Activated CD8-positive, alpha-beta T cell treated with anti-CD3 and anti-CD28 coated beads for 36 hours (primary cell): ENCODE results near the gene RFK. TPM values are rescaled to one million over a fixed set of nuclear protein-coding genes. Genes with fewer than 3 reads are reported as not detected.

Source experiments
- ATAC-seq: fragments of 200-7000 bp; cut with Tn5 transposase; one replicate; pipeline ENCODE4 v1.10.0; 2021; ENCODE audit warnings: mild to moderate bottlenecking, moderate library complexity
- CTCF ChIA-PET: fragments of 350-600 bp; sonication (Branson Sonifier 250); formaldehyde crosslinking; loops from one replicate; lab custom pipeline; 2021; ENCODE audit warnings: antibody characterized with exemption; lab: Charles Lee
- POLR2A ChIA-PET: fragments of 350-600 bp; sonication (Branson Sonifier 250); formaldehyde crosslinking; loops from one replicate; lab custom pipeline; 2021; ENCODE audit warnings: antibody characterized with exemption; lab: Charles Lee
- DNase-seq: peaks from one replicate; pipeline ENCODE4 v3.0.0-alpha.2; 2020
- H3K27ac Mint-ChIP-seq: one replicate; pipeline ENCODE4 v1.8.0; 2021; ENCODE audit warnings: mild to moderate bottlenecking, mixed read lengths
- H3K27me3 Mint-ChIP-seq: one replicate; pipeline ENCODE4 v1.8.0; 2021; ENCODE audit warnings: mixed read lengths
- H3K36me3 Mint-ChIP-seq: one replicate; pipeline ENCODE4 v1.8.0; 2021; ENCODE audit warnings: low read depth, mixed read lengths
- H3K4me1 Mint-ChIP-seq: one replicate; pipeline ENCODE4 v1.8.0; 2021; ENCODE audit warnings: low read depth, mixed read lengths
- H3K4me3 Mint-ChIP-seq: one replicate; pipeline ENCODE4 v1.8.0; 2021; ENCODE audit warnings: mild to moderate bottlenecking, moderate library complexity, mixed read lengths
- H3K9me3 Mint-ChIP-seq: one replicate; pipeline ENCODE4 v1.8.0; 2021; ENCODE audit warnings: mixed read lengths
- CTCF ChIP-seq: fragments of 200-600 bp; IDR thresholded peaks from one replicate; pipeline ENCODE4 v1.8.0; 2022; ENCODE audit warnings: antibody characterized with exemption, mild to moderate bottlenecking
- intact Hi-C: fragments of 100-400 bp; cut with micrococcal nuclease; formaldehyde crosslinking; loops from one replicate; pipeline ENCODE4 v1.10.0; 2022
- total RNA-seq, 2 experiments: library from RNA; stranded (reverse); gene quantifications; one replicate each; pipeline ENCODE4 v1.2.3, GENCODE V29; 2021

The RFK gene
- total RNA-seq, 2 experiments from 2014 or later: 6.4 to 9.3 TPM

GRCh38 chr9:76379494-76379893 lies 14.7 kb downstream of the RFK start:
- ATAC-seq: no peak
- no peak overlapping the region for H3K27ac Mint-ChIP-seq

GRCh38 chr9:76378367-76379073 lies 15.7 kb downstream of the RFK start:
- H3K36me3 Mint-ChIP-seq: peaks cover 3% of the 10 kb centered on the region
- POLR2A ChIA-PET: no interaction called here
- no peaks in the 10 kb centered on the region for H3K4me1 Mint-ChIP-seq
- intact Hi-C loops: no loop called here
- no peak overlapping the region for H3K4me3 Mint-ChIP-seq
- no peak for TF ChIP-seq CTCF
- DNase-seq (no peak), ATAC-seq (no peak)
- no peaks in the 10 kb centered on the region for H3K9me3 Mint-ChIP-seq
- H3K27ac Mint-ChIP-seq: no peak overlapping the region
- no peaks in the 10 kb centered on the region for H3K27me3 Mint-ChIP-seq
- CTCF ChIA-PET: interaction anchor here (1.0 kb wide), 1 partner anchor 8 kb away, joined by 3 read pairs; no protein-coding TSS in a partner anchor

More at GRCh38 chr9:76379494-76379893, 14.7 kb downstream of the RFK start:
- CTCF ChIA-PET: interaction anchor here (1.0 kb wide), 1 partner anchor 9 kb away, joined by 3 read pairs; no protein-coding TSS in a partner anchor
- intact Hi-C loops: no loop called here
- no peak for TF ChIP-seq CTCF
- POLR2A ChIA-PET: no interaction called here
- Mint-ChIP-seq H3K4me1 (no peaks in the 10 kb centered on the region), H3K4me3 (no peak overlapping the region), H3K9me3 (no peaks in the 10 kb centered on the region), H3K36me3 (peaks cover 8% of the 10 kb centered on the region), H3K27me3 (no peaks in the 10 kb centered on the region)
- no peak for DNase-seq

- no peaks in the 10 kb centered on the region for H3K27me3 Mint-ChIP-seq
- CTCF ChIA-PET: no interaction called here
- no peak overlapping the region for H3K4me3 Mint-ChIP-seq
- H3K27ac Mint-ChIP-seq: no peak overlapping the region
- POLR2A ChIA-PET: no interaction called here
- intact Hi-C loops: no loop called here
- H3K36me3 Mint-ChIP-seq: no peaks in the 10 kb centered on the region
- H3K4me1 Mint-ChIP-seq: no peaks in the 10 kb centered on the region
- ATAC-seq: no peak
- H3K9me3 Mint-ChIP-seq: no peaks in the 10 kb centered on the region
- no peak for DNase-seq
- TF ChIP-seq CTCF: no peak
These were observed 16.4 kb downstream of the RFK start for GRCh38 chr9:76377791-76378190.

GRCh38 chr9:76374783-76375559 lies 19.3 kb downstream of the RFK start:
- ATAC-seq (no peak), DNase-seq (no peak)
- ChIA-PET POLR2A (no interaction called here), CTCF (no interaction called here)
- intact Hi-C loops: no loop called here
- H3K4me1 Mint-ChIP-seq: no peaks in the 10 kb centered on the region
- no peaks in the 10 kb centered on the region for H3K9me3 Mint-ChIP-seq
- no peaks in the 10 kb centered on the region for H3K36me3 Mint-ChIP-seq
- H3K4me3 Mint-ChIP-seq: no peak overlapping the region
- TF ChIP-seq CTCF: no peak
- no peaks in the 10 kb centered on the region for H3K27me3 Mint-ChIP-seq
- H3K27ac Mint-ChIP-seq: no peak overlapping the region
